Fibroblast of villous mesenchyme (primary cell): Measurements from ENCODE around the gene TMEM135. TPM values are rescaled to one million over a fixed set of nuclear protein-coding genes. Genes with fewer than 3 reads are reported as not detected.
"Not testable (repeated sequence)": the region's sequence is repeated elsewhere in the genome, so short reads cannot be mapped to it uniquely, and the experiment has no call there.

Source experiments
- DNase-seq: peaks from one replicate; pipeline ENCODE4 v3.0.0-alpha.2; 2010; ENCODE audit warnings: low read depth
- H3K4me3 ChIP-seq: 2 replicates; pipeline ENCODE4 v1.5.1; 2011; ENCODE audit warnings: low read depth, mild to moderate bottlenecking, low read length
- CTCF ChIP-seq: IDR thresholded peaks from 2 replicates; pipeline ENCODE4 v1.5.1; 2012; ENCODE audit warnings: low read depth, mild to moderate bottlenecking, low read length; ENCODE audit not compliant: insufficient read depth
- total RNA-seq: library from RNA; depleted of rRNA; stranded (reverse); fragments of >200 nt; gene quantifications from 2 replicates; pipeline ENCODE4 v1.2.3, GENCODE V29; 2012

Gene TMEM135
- total RNA-seq, 1 donor: 35.4 TPM

DNA sequence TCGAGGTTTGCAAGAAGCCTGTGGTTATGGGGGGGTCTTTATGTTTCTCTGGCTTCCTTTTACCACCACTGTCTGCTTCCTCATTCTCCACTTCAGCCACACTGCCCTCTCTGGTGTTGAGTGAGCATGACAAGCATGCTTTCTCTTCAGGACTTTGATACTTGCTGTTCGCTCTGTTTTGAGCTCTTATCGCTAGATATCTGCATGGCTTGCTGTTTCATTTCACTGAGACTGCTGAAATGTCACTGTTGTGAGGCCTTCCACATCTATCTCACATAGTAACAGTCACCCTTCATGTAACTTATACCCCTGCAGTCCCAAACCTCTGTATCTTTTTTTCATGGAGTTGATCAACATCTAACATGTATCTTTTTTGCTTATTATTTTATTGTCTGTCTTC is 59.8 kb downstream of the TMEM135 start:
- DNase-seq: peak; percentile 42
- peak; percentile 90 for TF ChIP-seq CTCF
- H3K4me3 ChIP-seq: no peak overlapping the region

DNA sequence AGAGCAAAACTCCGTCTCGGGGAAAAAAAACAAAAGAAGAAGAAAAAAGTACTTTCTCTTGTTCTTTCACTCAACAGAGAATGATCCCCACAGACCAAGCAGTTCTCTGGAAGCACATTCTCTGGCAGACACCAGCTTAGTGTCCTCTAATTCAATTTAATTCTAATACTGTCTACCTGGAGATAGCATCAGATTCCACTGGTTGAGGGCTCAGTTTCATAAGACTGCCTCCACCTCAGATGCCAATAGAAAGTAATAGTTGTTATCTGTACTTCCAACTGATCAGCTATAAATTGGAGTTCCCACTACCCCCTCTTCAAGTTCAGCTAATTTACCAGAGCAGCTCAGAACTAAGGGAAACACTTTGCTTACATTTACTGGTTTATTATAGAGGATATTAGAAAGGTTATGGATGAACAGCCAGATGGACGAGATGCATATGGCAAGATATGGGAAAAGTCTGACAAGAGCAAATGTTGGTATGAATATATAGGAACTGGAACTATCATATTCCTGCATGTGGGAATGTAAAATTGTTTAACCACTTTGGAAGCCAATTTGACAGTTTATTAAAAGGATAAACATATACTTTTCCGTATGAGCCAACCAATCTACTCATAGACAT is 64.3 kb downstream of the TMEM135 start:
- TF ChIP-seq CTCF: no peak
- H3K4me3 ChIP-seq: no peak overlapping the region
- no peak for DNase-seq

- not testable (repeated sequence) for H3K4me3 ChIP-seq
- DNase-seq: peak; percentile 76
Observed at GRCh38 chr11:87105826-87106225, 68.1 kb downstream of the TMEM135 start.

DNA sequence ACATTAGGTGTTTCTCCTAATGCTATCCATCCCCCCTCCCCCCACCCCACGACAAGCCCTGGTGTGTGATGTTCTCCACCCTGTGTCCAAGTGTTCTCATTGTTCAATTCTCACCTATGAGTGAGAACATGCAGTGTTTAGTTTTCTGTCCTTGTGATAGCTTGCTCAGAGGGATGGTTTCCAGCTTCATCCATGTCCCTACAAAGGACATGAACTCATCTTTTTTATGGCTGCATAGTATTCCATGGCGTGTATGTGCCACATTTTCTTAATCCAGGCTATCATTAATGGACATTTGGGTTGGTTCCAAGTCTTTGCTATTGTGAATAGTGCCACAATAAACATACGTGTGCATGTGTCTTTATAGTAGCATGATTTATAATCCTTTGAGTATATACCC is 69.6 kb downstream of the TMEM135 start:
- H3K4me3 ChIP-seq, DNase-seq: not testable (repeated sequence)

DNA sequence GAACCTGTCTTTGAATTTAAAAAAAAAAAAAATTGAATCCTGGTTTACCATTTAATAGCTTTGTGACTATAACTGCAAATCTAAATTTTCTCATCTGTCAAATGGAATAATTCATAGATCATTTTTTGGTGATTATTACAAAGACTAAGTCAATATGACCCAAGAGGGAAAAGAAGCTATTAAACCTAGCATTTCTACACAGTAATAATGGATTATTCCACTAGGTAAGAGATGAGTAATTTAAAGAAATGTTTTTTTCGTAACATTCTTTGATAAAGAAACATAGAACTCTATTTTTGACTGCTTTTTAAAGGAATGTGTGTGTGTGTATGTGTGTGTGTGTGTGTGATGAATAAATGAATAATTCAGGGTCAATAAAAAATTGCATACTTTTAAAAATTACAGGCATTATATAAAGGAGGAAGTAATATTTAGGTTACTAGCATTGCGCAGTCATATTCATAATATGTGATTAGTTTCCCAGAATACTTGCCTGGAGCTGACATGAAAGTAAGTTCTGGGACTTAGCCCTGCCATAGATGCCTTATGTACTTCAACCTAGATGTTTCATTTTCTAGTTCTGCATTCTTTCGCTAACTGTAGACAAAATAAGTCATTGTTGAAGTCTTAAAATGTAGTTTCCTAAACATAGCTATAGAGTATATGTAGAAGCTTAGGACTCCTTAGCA is 72.9 kb downstream of the TMEM135 start:
- DNase-seq: no peak
- H3K4me3 ChIP-seq: no peak overlapping the region
- TF ChIP-seq CTCF: no peak

DNA sequence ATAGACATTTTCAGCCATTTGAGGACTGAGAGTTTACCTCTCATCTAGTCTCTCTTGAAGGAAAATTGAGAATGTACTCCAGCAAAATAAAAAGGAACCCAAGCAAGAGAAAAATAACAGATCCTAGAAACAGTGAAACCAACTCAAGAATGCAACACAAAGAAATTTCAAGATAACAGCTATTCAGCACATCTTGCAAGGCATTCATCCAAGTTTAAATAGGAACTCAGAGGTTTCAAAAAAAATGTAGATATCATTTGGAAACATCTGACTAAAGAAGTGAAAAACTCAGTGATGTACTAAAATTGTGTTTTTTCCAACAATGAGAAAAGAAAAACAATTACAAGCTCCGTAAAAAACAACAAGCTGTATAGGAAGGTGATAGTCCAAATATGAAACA is 76.4 kb downstream of the TMEM135 start:
- DNase-seq: no peak
- TF ChIP-seq CTCF: no peak
- H3K4me3 ChIP-seq: no peak overlapping the region

GRCh38 chr11:87116185-87116584 is 78.5 kb downstream of the TMEM135 start:
- DNase-seq: no peak
- no peak for TF ChIP-seq CTCF
- H3K4me3 ChIP-seq: no peak overlapping the region

GRCh38 chr11:87120937-87121336 is 83.2 kb downstream of the TMEM135 start:
- DNase-seq: no peak
- TF ChIP-seq CTCF: no peak
- H3K4me3 ChIP-seq: no peak overlapping the region
